GM12878 (cell line): ENCODE measurements around the gene AHR. TPM values are rescaled to one million over a fixed set of nuclear protein-coding genes. Genes with fewer than 3 reads are reported as not detected.

Experiments
- ATAC-seq: fragments of 200-7000 bp; cut with Tn5 transposase; 3 replicates; pipeline ENCODE4 v1.9.1; 2020; ENCODE audit warnings: mild to moderate bottlenecking, moderate library complexity
- BruUV-seq: library from RNA; stranded (reverse); fragments of 400-500 nt; replicated peaks from 2 replicates; lab custom pipeline; 2021; lab: Mats Ljungman, UMichigan
- CTCF ChIA-PET: fragments of 300-600 bp; sonication (Branson Sonifier 250); formaldehyde crosslinking; extraction: SDS; loops from one replicate; lab custom pipeline; 2021; ENCODE audit warnings: inconsistent platforms; lab: Yijun Ruan, JAX
- POLR2A ChIA-PET: fragments of 350-600 bp; formaldehyde crosslinking; extraction: SDS; loops from one replicate; lab custom pipeline; 2021; ENCODE audit warnings: inconsistent platforms; lab: Charles Lee
- RAD21 ChIA-PET: fragments of 300-600 bp; sonication (Branson Sonifier 250); formaldehyde crosslinking; loops from one replicate; lab custom pipeline; 2023; ENCODE audit warnings: antibody characterized with exemption; ENCODE audit not compliant: unreplicated experiment; lab: Charles Lee
- SMC1A ChIA-PET: fragments of 300-600 bp; sonication (Branson Sonifier 250); formaldehyde crosslinking; loops from one replicate; lab custom pipeline; 2023; ENCODE audit not compliant: unreplicated experiment, uncharacterized antibody; lab: Charles Lee
- DNase-seq: peaks from one replicate; pipeline ENCODE4 v3.0.0-alpha.2; 2011; ENCODE audit warnings: low read depth, low spot score
- FAIRE-seq: peaks from 3 replicates; lab custom pipeline; 2011; peaks lifted over from hg19 to GRCh38; lab: Jason Lieb, UNC
- H2AFZ ChIP-seq: 2 replicates; pipeline ENCODE4 v1.6.0; 2011; ENCODE audit warnings: low read depth, low read length, control low read depth; ENCODE audit not compliant: control insufficient read depth
- H3K27ac ChIP-seq: 2 replicates; pipeline ENCODE4 v1.5.1; 2011; ENCODE audit warnings: control low read depth; ENCODE audit not compliant: control insufficient read depth, insufficient read depth
- H3K27me3 ChIP-seq, 2 experiments: replicated peaks in 1 of 2; 2 replicates each; pipeline versions ENCODE4 v1.6.0 to v1.6.1; 2011; ENCODE audit warnings: low read length in 1 of 2; ENCODE audit not compliant: control insufficient read depth in 2 of 2, insufficient read depth in 2 of 2
- H3K36me3 ChIP-seq, 2 experiments: 2 replicates each; pipeline ENCODE4 v1.5.1; 2011; ENCODE audit warnings: low read length in 1 of 2; ENCODE audit not compliant: control insufficient read depth in 2 of 2, insufficient read depth in 2 of 2
- H3K4me1 ChIP-seq: 2 replicates; pipeline ENCODE4 v1.6.1; 2011; ENCODE audit warnings: mild to moderate bottlenecking, low read length, moderate library complexity, mixed read lengths; ENCODE audit not compliant: control insufficient read depth, insufficient read depth
- H3K4me2 ChIP-seq: 2 replicates; pipeline ENCODE4 v1.6.0; 2011; ENCODE audit warnings: control low read depth; ENCODE audit not compliant: control insufficient read depth, insufficient read depth
- H3K4me3 ChIP-seq: fragments of 200-600 bp; sonication (generic); 2 replicates; pipeline ENCODE4 v1.5.1; 2016
- H3K79me2 ChIP-seq: 2 replicates; pipeline ENCODE4 v1.6.0; 2011; ENCODE audit warnings: low read length; ENCODE audit not compliant: control insufficient read depth, insufficient read depth
- H3K9ac ChIP-seq: 2 replicates; pipeline ENCODE4 v1.8.0; 2011; ENCODE audit warnings: low read length, control low read depth, mixed read lengths; ENCODE audit not compliant: control insufficient read depth, insufficient read depth
- H3K9me3 ChIP-seq: replicated peaks from 3 replicates; pipeline ENCODE4 v1.5.1; 2011; ENCODE audit warnings: mild to moderate bottlenecking, low read length; ENCODE audit not compliant: control insufficient read depth, insufficient read depth
- H4K20me1 ChIP-seq: 2 replicates; pipeline ENCODE4 v1.6.0; 2011; ENCODE audit not compliant: control insufficient read depth, insufficient read depth
- BHLHE40 ChIP-seq, 2 experiments: fragments of 450-650 bp in 1 of 2; IDR thresholded peaks; 2 replicates each; pipeline ENCODE4 v1.6.1; 2011 to 2017; ENCODE audit warnings: low read depth in 2 of 2, borderline replicate concordance in 1 of 2, improper control_type of control experiment in 1 of 2, low read length in 1 of 2, mild to moderate bottlenecking in 1 of 2
- CBFB ChIP-seq: IDR thresholded peaks from 2 replicates; pipeline ENCODE4 v1.6.1; 2016; ENCODE audit warnings: antibody characterized with exemption, low read depth
- CBX3 ChIP-seq: fragments of 200-600 bp; sonication (generic); IDR thresholded peaks from 2 replicates; pipeline ENCODE4 v1.6.1; 2016; ENCODE audit warnings: low read depth, borderline replicate concordance
- CHD2 ChIP-seq: IDR thresholded peaks from 2 replicates; pipeline ENCODE4 v1.6.1; 2011; ENCODE audit warnings: low read depth, low read length, improper control_type of control experiment, borderline replicate concordance
- FOXK2 ChIP-seq: fragments of 450-650 bp; IDR thresholded peaks from 2 replicates; pipeline ENCODE4 v1.6.1; 2017; ENCODE audit warnings: mild to moderate bottlenecking, moderate library complexity
- HDAC6 ChIP-seq: fragments of 200-600 bp; sonication (generic); IDR thresholded peaks from one replicate; pipeline ENCODE4 v1.8.0; 2017; ENCODE audit warnings: antibody characterized with exemption; ENCODE audit not compliant: unreplicated experiment
- POLR2A ChIP-seq: IDR thresholded peaks from 2 replicates; pipeline ENCODE4 v1.6.1; 2011; ENCODE audit warnings: low read depth, mild to moderate bottlenecking, low read length
- ZSCAN29 ChIP-seq: fragments of 450-650 bp; IDR thresholded peaks from 2 replicates; pipeline ENCODE4 v1.6.1; 2017; ENCODE audit warnings: mild to moderate bottlenecking, moderate library complexity
- WGBS: methylation state at CpG from one replicate; pipeline ENCODE4 v1.1.6; 2016; ENCODE audit warnings: low lambda C conversion rate; ENCODE audit not compliant: insufficient replicate concordance, insufficient coverage; ENCODE audit errors: missing lambda C conversion rate; 5-methylcytosine and 5-hydroxymethylcytosine counted together
- in situ Hi-C: fragments of 300-500 bp; cut with MboI; formaldehyde crosslinking; loops from 9 replicates; pipeline ENCODE4 v1.14.3; 2018; ENCODE audit warnings: mixed read lengths
- intact Hi-C: fragments of 100-400 bp; cut with micrococcal nuclease; formaldehyde crosslinking; loops from one replicate; pipeline ENCODE4 v1.14.2; 2022; ENCODE audit not compliant: unreplicated experiment
- polyA plus RNA-seq, 11 experiments: library from polyadenylated mRNA; depleted of rRNA in 4 of 11; unstranded in 6 of 11; stranded (reverse) in 5 of 11; fragments of >200 nt; fragmentation: Nextera tagmentation in 4 of 11; fragmentation: Illumina TruSeq in 1 of 11; extraction: Ambion mirVana in 4 of 11; extraction: Trizol in 1 of 11; gene quantifications; 1 replicate in 1 of 11; 2 replicates in 10 of 11; pipeline versions ENCODE4 v1.2.1 to v1.2.3, GENCODE V29; 2011 to 2016; ENCODE audit warnings: inconsistent platforms in 2 of 11, missing spikeins in 2 of 11, low read depth in 1 of 11
- total RNA-seq, 4 experiments: library from RNA; depleted of rRNA in 3 of 4; stranded (reverse); fragments of >200 nt in 3 of 4; fragmentation: Illumina TruSeq in 1 of 4; extraction: Trizol in 1 of 4; gene quantifications; 2 replicates each; pipeline versions ENCODE4 v1.2.1 to v1.2.3, GENCODE V29; 2013 to 2021
- TF ChIP-seq, protein P1 (sequence below): fragments of 450-650 bp; formaldehyde crosslinking; IDR thresholded peaks from 2 replicates; pipeline ENCODE4 v1.4.0; 2020; ENCODE audit warnings: mild to moderate bottlenecking, moderate library complexity
- TF ChIP-seq, protein P2 (sequence below): IDR thresholded peaks from 2 replicates; pipeline ENCODE4 v1.6.1; 2012; ENCODE audit warnings: low read length, inconsistent platforms
- TF ChIP-seq, protein P3 (sequence below): IDR thresholded peaks from 2 replicates; pipeline ENCODE4 v1.6.1; 2012; ENCODE audit warnings: low read depth, low read length, improper control_type of control experiment

The AHR gene
- total and polyA plus RNA-seq, 10 of the 15 experiments (the other 5 are each of a cell fraction or from before 2014, with no cell fraction given): 1.7 to 16.9 (median 4.5) TPM

DNA sequence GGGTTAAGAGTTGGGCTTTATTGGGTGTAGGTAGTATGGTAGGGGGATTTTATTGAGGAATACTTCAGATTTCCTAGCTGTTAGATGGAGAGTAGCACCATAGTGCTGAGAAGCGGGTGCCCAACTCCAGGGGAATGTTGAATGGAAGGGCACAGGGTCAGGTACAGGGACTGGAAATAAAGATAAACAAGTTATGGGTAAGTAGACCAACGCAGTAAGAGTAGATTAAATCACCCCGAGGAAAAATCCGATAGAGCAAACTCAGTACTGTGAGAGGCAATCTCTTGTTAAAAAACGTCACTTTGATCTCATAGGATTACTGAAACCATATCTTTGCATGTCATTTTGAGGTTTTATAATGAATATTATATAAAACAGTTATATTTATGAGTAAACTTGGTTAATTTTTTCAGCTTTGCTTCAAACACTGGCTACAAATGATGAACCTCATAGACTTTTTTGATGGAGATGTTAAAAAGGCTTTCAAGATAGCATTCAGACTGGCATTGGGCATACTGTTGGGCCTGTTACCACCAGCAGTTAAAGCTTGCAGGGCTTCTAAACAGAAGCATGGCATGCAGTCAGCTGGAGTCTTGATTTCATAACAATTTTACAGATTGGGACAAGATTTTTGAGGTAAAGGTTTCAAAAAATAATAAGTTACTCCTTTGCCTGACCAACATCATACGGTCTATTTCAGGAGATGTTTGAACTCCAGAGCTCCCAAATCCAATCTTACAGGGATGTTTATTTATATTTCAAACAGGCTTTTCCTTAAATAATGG lies 7.1 kb downstream of the AHR start:
- Histone ChIP-seq H3K9ac (no peak overlapping the region), H3K27ac (no peak overlapping the region), H3K79me2 (peaks cover 53% of the 10 kb centered on the region), H3K27me3 (no peaks in the 10 kb centered on the region), H3K4me2 (no peak overlapping the region), H3K36me3 (no peaks in the 10 kb centered on the region), H3K4me1 (peaks cover 3% of the 10 kb centered on the region), H4K20me1 (no peaks in the 10 kb centered on the region), H3K4me3 (no peak overlapping the region), H3K9me3 (no peaks in the 10 kb centered on the region), H2AFZ (no peak overlapping the region)
- in situ Hi-C loops: no loop called here
- CTCF ChIA-PET: interaction anchor here (0.6 to 5.3 kb wide), 10 partner anchors 9 to 382 kb away, joined by 3 to 53 read pairs (median 4); no protein-coding TSS in a partner anchor
- SMC1A ChIA-PET: interaction anchor here (0.6 to 5.0 kb wide), 18 partner anchors 7 to 465 kb away, joined by 3 to 34 read pairs (median 4); partner anchors contain the start of gene AHR
- RAD21 ChIA-PET: interaction anchor here (0.8 to 1.6 kb wide), 9 partner anchors 26 to 342 kb away, joined by 3 to 5 read pairs (median 3); no protein-coding TSS in a partner anchor
- DNase-seq (no peak), ATAC-seq (no peak), FAIRE-seq (no peak)
- 66% methylated on average over 6 of the region's 6 CpGs for WGBS
- BruUV-seq: no TSS peak
- POLR2A ChIA-PET: interaction anchor here (1.1 kb wide), 1 partner anchor 418 kb away, joined by 3 read pairs; no protein-coding TSS in a partner anchor
- no peak for TF ChIP-seq POLR2A
- no peak for TF ChIP-seq CBFB
- TF ChIP-seq, protein P1, sequence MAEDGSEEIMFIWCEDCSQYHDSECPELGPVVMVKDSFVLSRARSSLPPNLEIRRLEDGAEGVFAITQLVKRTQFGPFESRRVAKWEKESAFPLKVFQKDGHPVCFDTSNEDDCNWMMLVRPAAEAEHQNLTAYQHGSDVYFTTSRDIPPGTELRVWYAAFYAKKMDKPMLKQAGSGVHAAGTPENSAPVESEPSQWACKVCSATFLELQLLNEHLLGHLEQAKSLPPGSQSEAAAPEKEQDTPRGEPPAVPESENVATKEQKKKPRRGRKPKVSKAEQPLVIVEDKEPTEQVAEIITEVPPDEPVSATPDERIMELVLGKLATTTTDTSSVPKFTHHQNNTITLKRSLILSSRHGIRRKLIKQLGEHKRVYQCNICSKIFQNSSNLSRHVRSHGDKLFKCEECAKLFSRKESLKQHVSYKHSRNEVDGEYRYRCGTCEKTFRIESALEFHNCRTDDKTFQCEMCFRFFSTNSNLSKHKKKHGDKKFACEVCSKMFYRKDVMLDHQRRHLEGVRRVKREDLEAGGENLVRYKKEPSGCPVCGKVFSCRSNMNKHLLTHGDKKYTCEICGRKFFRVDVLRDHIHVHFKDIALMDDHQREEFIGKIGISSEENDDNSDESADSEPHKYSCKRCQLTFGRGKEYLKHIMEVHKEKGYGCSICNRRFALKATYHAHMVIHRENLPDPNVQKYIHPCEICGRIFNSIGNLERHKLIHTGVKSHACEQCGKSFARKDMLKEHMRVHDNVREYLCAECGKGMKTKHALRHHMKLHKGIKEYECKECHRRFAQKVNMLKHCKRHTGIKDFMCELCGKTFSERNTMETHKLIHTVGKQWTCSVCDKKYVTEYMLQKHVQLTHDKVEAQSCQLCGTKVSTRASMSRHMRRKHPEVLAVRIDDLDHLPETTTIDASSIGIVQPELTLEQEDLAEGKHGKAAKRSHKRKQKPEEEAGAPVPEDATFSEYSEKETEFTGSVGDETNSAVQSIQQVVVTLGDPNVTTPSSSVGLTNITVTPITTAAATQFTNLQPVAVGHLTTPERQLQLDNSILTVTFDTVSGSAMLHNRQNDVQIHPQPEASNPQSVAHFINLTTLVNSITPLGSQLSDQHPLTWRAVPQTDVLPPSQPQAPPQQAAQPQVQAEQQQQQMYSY (CRISPR knock-in tag): no peak
- TF ChIP-seq, protein P2, sequence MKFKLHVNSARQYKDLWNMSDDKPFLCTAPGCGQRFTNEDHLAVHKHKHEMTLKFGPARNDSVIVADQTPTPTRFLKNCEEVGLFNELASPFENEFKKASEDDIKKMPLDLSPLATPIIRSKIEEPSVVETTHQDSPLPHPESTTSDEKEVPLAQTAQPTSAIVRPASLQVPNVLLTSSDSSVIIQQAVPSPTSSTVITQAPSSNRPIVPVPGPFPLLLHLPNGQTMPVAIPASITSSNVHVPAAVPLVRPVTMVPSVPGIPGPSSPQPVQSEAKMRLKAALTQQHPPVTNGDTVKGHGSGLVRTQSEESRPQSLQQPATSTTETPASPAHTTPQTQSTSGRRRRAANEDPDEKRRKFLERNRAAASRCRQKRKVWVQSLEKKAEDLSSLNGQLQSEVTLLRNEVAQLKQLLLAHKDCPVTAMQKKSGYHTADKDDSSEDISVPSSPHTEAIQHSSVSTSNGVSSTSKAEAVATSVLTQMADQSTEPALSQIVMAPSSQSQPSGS: no peak
- TF ChIP-seq ZSCAN29: no peak
- TF ChIP-seq HDAC6: no peak
- TF ChIP-seq BHLHE40 (IDR thresholded peaks at IDR 0.05; ENCODE audit: borderline replicate concordance in 1 of 2, low read depth in 2 of 2, low read length in 1 of 2): no peak
- TF ChIP-seq CBX3: no peak
- TF ChIP-seq, protein P3, sequence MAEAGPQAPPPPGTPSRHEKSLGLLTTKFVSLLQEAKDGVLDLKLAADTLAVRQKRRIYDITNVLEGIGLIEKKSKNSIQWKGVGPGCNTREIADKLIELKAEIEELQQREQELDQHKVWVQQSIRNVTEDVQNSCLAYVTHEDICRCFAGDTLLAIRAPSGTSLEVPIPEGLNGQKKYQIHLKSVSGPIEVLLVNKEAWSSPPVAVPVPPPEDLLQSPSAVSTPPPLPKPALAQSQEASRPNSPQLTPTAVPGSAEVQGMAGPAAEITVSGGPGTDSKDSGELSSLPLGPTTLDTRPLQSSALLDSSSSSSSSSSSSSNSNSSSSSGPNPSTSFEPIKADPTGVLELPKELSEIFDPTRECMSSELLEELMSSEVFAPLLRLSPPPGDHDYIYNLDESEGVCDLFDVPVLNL: no peak
- TF ChIP-seq FOXK2: no peak
- TF ChIP-seq CHD2: no peak
- intact Hi-C loops: loop anchor here (2.0 kb wide), 1 partner anchor 97 kb away; no protein-coding TSS in a partner anchor
